H1 (cell line): ENCODE measurements around the gene ALPG. TPM values are rescaled to one million over a fixed set of nuclear protein-coding genes. Genes with fewer than 3 reads are reported as not detected.

Experiments used
- CTCF ChIA-PET: fragments of 300-600 bp; sonication (Branson Sonifier 250); formaldehyde crosslinking; loops from one replicate; lab custom pipeline; 2021; ENCODE audit not compliant: partially characterized antibody; lab: Charles Lee
- POLR2A ChIA-PET: fragments of 300-600 bp; sonication (Branson Sonifier 250); formaldehyde crosslinking; loops from one replicate; lab custom pipeline; 2021; ENCODE audit warnings: inconsistent platforms; ENCODE audit not compliant: partially characterized antibody; lab: Charles Lee
- DNase-seq, 2 experiments: peaks; one replicate each; pipeline versions ENCODE4 v3.0.0 to v3.0.0-alpha.2; 2010 to 2022; ENCODE audit warnings: low spot score in 2 of 2, low read depth in 1 of 2, mixed read lengths in 1 of 2
- FAIRE-seq: peaks from 2 replicates; lab custom pipeline; 2011; peaks lifted over from hg19 to GRCh38; lab: Jason Lieb, UNC
- H2AFZ ChIP-seq: 2 replicates; pipeline ENCODE4 v1.8.1; 2012; ENCODE audit warnings: low read length, inconsistent platforms
- H2AK5ac ChIP-seq: 2 replicates; pipeline ENCODE4 v1.6.1; 2013; ENCODE audit warnings: low read depth, low read length
- H2BK120ac ChIP-seq: replicated peaks from 2 replicates; pipeline ENCODE3; 2013; ENCODE audit warnings: low read depth, low read length, inconsistent platforms
- H2BK12ac ChIP-seq: 2 replicates; pipeline ENCODE4 v1.6.1; 2013; ENCODE audit warnings: low read depth, low read length
- H2BK15ac ChIP-seq: 2 replicates; pipeline ENCODE4 v1.6.1; 2013; ENCODE audit warnings: low read length
- H2BK20ac ChIP-seq: 2 replicates; pipeline ENCODE4 v1.6.1; 2013; ENCODE audit warnings: low read length
- H2BK5ac ChIP-seq: 2 replicates; pipeline ENCODE4 v1.6.1; 2013; ENCODE audit warnings: low read depth, low read length
- H3K14ac ChIP-seq: 2 replicates; pipeline ENCODE4 v1.6.1; 2013; ENCODE audit warnings: inconsistent platforms; ENCODE audit not compliant: insufficient read length
- H3K18ac ChIP-seq: 2 replicates; pipeline ENCODE4 v1.6.1; 2013; ENCODE audit warnings: low read length; ENCODE audit errors: extremely low read depth
- H3K23ac ChIP-seq: 2 replicates; pipeline ENCODE4 v1.6.1; 2013; ENCODE audit warnings: inconsistent platforms; ENCODE audit not compliant: insufficient read length
- H3K23me2 ChIP-seq: 2 replicates; pipeline ENCODE4 v1.6.1; 2013; ENCODE audit warnings: low read depth, low read length
- H3K27ac ChIP-seq: 2 replicates; pipeline ENCODE4 v1.6.1; 2011; ENCODE audit warnings: low read depth, low read length, inconsistent platforms
- H3K27me3 ChIP-seq, 4 experiments: replicated peaks in 1 of 4; 1 replicate in 1 of 4; 2 replicates in 3 of 4; pipeline versions ENCODE4 v1.6.1 to v1.8.1; 2011 to 2013; ENCODE audit warnings: low read length in 3 of 4, mild to moderate bottlenecking in 3 of 4, inconsistent platforms in 2 of 4, mixed read lengths in 2 of 4, moderate library complexity in 1 of 4; ENCODE audit not compliant: control insufficient read depth in 3 of 4, insufficient read depth in 3 of 4; ENCODE audit errors: extremely low read depth in 1 of 4
- H3K36me3 ChIP-seq, 4 experiments: 2 replicates each; pipeline versions ENCODE4 v1.6.1 to v1.8.1; 2011 to 2013; ENCODE audit warnings: mild to moderate bottlenecking in 4 of 4, low read length in 3 of 4, moderate library complexity in 2 of 4, control low read depth in 1 of 4, inconsistent platforms in 1 of 4; ENCODE audit not compliant: insufficient read depth in 4 of 4, control insufficient read depth in 2 of 4
- H3K4ac ChIP-seq: replicated peaks from 2 replicates; pipeline ENCODE3; 2013; ENCODE audit warnings: low read length, low read depth, mixed read lengths, inconsistent platforms; ENCODE audit not compliant: insufficient read length
- H3K4me1 ChIP-seq, 4 experiments: replicated peaks in 1 of 4; 1 replicate in 1 of 4; 2 replicates in 3 of 4; pipeline versions ENCODE4 v1.6.1 to v1.8.1; 2011 to 2013; ENCODE audit warnings: low read length in 3 of 4, inconsistent platforms in 2 of 4, mixed read lengths in 1 of 4; ENCODE audit not compliant: insufficient read depth in 4 of 4, control insufficient read depth in 3 of 4
- H3K4me2 ChIP-seq, 2 experiments: 2 replicates each; pipeline versions ENCODE4 v1.6.1 to v1.8.1; 2011 to 2013; ENCODE audit warnings: low read depth in 2 of 2, low read length in 2 of 2, control low read depth in 1 of 2, inconsistent platforms in 1 of 2, mild to moderate bottlenecking in 1 of 2; ENCODE audit not compliant: insufficient read depth in 1 of 2
- H3K4me3 ChIP-seq, 4 experiments: fragments of 200-600, 300-600 bp in 1 of 4; sonication (generic), shearing (Covaris generic), sonication (Bioruptor Twin) in 1 of 4; 2 replicates each; pipeline versions ENCODE4 v1.5.1 to v1.8.1; 2011 to 2016; ENCODE audit warnings: low read length in 4 of 4, low read depth in 3 of 4, control low read depth in 2 of 4, inconsistent platforms in 2 of 4, mild to moderate bottlenecking in 2 of 4, mixed read lengths in 1 of 4, moderate library complexity in 1 of 4; ENCODE audit not compliant: insufficient read depth in 2 of 4; ENCODE audit errors: extremely low read depth in 1 of 4
- H3K56ac ChIP-seq: replicated peaks from 2 replicates; pipeline ENCODE3; 2013; ENCODE audit warnings: low read depth, mild to moderate bottlenecking, mixed read lengths, low read length, inconsistent platforms; ENCODE audit not compliant: insufficient read length
- H3K79me1 ChIP-seq: 2 replicates; pipeline ENCODE4 v1.6.1; 2013; ENCODE audit warnings: low read depth, low read length, control low read depth
- H3K79me2 ChIP-seq, 2 experiments: 2 replicates each; pipeline versions ENCODE4 v1.6.1 to v1.8.1; 2012 to 2013; ENCODE audit warnings: low read length in 2 of 2, mild to moderate bottlenecking in 2 of 2, inconsistent platforms in 1 of 2; ENCODE audit not compliant: insufficient read depth in 2 of 2, control insufficient read depth in 1 of 2
- H3K9ac ChIP-seq, 4 experiments: replicated peaks in 1 of 4; 1 replicate in 1 of 4; 2 replicates in 3 of 4; pipeline versions ENCODE4 v1.6.1 to v1.8.1; 2011 to 2013; ENCODE audit warnings: low read depth in 3 of 4, low read length in 3 of 4, control low read depth in 2 of 4, mild to moderate bottlenecking in 2 of 4, moderate library complexity in 2 of 4, inconsistent platforms in 1 of 4; ENCODE audit errors: extremely low read depth in 1 of 4
- H3K9me3 ChIP-seq, 2 experiments: 2 replicates each; pipeline versions ENCODE4 v1.6.1 to v1.8.1; 2012 to 2013; ENCODE audit warnings: mild to moderate bottlenecking in 2 of 2, moderate library complexity in 2 of 2, control low read depth in 1 of 2, inconsistent platforms in 1 of 2, low read depth in 1 of 2, low read length in 1 of 2, mixed read lengths in 1 of 2; ENCODE audit not compliant: insufficient read depth in 2 of 2
- H4K20me1 ChIP-seq, 2 experiments: replicated peaks in 1 of 2; 2 replicates each; pipeline versions ENCODE3 to v1.8.1; 2011 to 2013; ENCODE audit warnings: inconsistent platforms in 2 of 2, low read length in 2 of 2, mild to moderate bottlenecking in 1 of 2; ENCODE audit not compliant: insufficient read depth in 2 of 2, control insufficient read depth in 1 of 2
- H4K5ac ChIP-seq: 2 replicates; pipeline ENCODE4 v1.6.1; 2013; ENCODE audit warnings: low read length, low read depth, mixed read lengths, inconsistent platforms; ENCODE audit not compliant: insufficient read length
- H4K8ac ChIP-seq: 2 replicates; pipeline ENCODE4 v1.8.0; 2013; ENCODE audit warnings: mild to moderate bottlenecking, moderate library complexity, low read length, inconsistent platforms; ENCODE audit not compliant: insufficient read depth; ENCODE audit errors: extremely low read depth
- H4K91ac ChIP-seq: replicated peaks from 2 replicates; pipeline ENCODE3; 2013; ENCODE audit warnings: low read length, mixed read lengths, inconsistent platforms; ENCODE audit not compliant: insufficient read length
- POU5F1 ChIP-seq: IDR thresholded peaks from 2 replicates; pipeline ENCODE4 v1.6.1; 2011; ENCODE audit warnings: low read depth, mild to moderate bottlenecking, low read length, moderate library complexity
- TEAD4 ChIP-seq: IDR thresholded peaks from 2 replicates; pipeline ENCODE4 v1.6.1; 2012; ENCODE audit warnings: low read depth, low read length, inconsistent platforms, mixed read lengths
- WGBS, 2 experiments: shearing (Covaris generic) in 1 of 2; methylation state at CpG; one replicate each; pipeline versions ENCODE4 v1.1.6 to v1.1.7; 2013 to 2015; ENCODE audit warnings: low lambda C conversion rate in 2 of 2, mixed read lengths in 2 of 2, inconsistent platforms in 1 of 2, low coverage in 1 of 2, missing lambda C conversion rate in 1 of 2; ENCODE audit not compliant: insufficient replicate concordance in 2 of 2, insufficient coverage in 1 of 2, insufficient read length in 1 of 2; ENCODE audit errors: extremely low coverage in 1 of 2, missing lambda C conversion rate in 1 of 2; 5-methylcytosine and 5-hydroxymethylcytosine counted together
- polyA plus RNA-seq, 7 experiments: library from polyadenylated mRNA; depleted of rRNA in 3 of 7; stranded (reverse) in 5 of 7; unstranded in 2 of 7; fragments of >200 nt in 5 of 7; fragments of 200-250 nt in 2 of 7; gene quantifications; 1 replicate in 5 of 7; 2 replicates in 1 of 7; 4 replicates in 1 of 7; pipeline versions ENCODE4 v1.2.1 to v1.2.3, GENCODE V29; 2011 to 2013; ENCODE audit warnings: missing spikeins in 2 of 7, mixed read lengths in 2 of 7
- total RNA-seq: library from RNA; stranded (reverse); fragmentation: NEBNext Ultra II Directional; extraction: Animal tissue kit (Norgen Biotek cat#: 25700); gene quantifications from 2 replicates; pipeline ENCODE4 v1.2.1, GENCODE V29; 2021

Gene ALPG
- total and polyA plus RNA-seq, 2 of the 8 experiments (the other 6 are each of a cell fraction or from before 2014, with no cell fraction given): 0.56 to 2.1 TPM

GRCh38 chr2:232375164-232375563 lies 31.5 kb upstream of the ALPG start:
- Histone ChIP-seq H3K9me3 (no peaks in the 10 kb centered on the region), H3K23me2 (no peaks in the 10 kb centered on the region), H2BK5ac (no peak overlapping the region), H4K91ac (no peak overlapping the region), H3K4me2 (peak overlapping the region in 1 of 2 experiments; percentile 22; a peak in 1 of 4 replicates), H3K4me3 (no peak overlapping the region), H3K56ac (no peak overlapping the region), H2BK15ac (no peak overlapping the region), H2BK120ac (no peak overlapping the region), H3K18ac (no peak overlapping the region), H2BK12ac (no peak overlapping the region; the same call in 1 of the 2 replicates), H2AK5ac (no peak overlapping the region), H3K27me3 (no peaks in the 10 kb centered on the region; a peak in 1 of 7 replicates), H3K79me2 (no peaks in the 10 kb centered on the region)
- FAIRE-seq: peak; percentile 13
- TF ChIP-seq TEAD4 (no peak), POU5F1 (0 out of 2 replicates have a peak, but pooled peaks have one; percentile 6)
- TF ChIP-seq, all 59 proteins: peak for 1
- no peak overlapping the region for H4K5ac ChIP-seq
- no peak overlapping the region for H3K4ac ChIP-seq
- no peak overlapping the region for H4K8ac ChIP-seq
- H4K20me1 ChIP-seq: no peaks in the 10 kb centered on the region
- H3K79me1 ChIP-seq: no peaks in the 10 kb centered on the region
- POLR2A ChIA-PET: interaction anchor here (1.0 to 1.7 kb wide), 4 partner anchors 10 to 37 kb away, joined by 3 to 7 read pairs (median 4); no protein-coding TSS in a partner anchor
- H3K9ac ChIP-seq: no peak overlapping the region
- H3K4me1 ChIP-seq: peaks cover 0 to 12% (median 4%) of the 10 kb centered on the region in 4 experiments; a peak in 5 of 7 replicates
- no peak overlapping the region for H2AFZ ChIP-seq
- no peak overlapping the region for H3K23ac ChIP-seq
- no peaks in the 10 kb centered on the region for H3K36me3 ChIP-seq
- no peak overlapping the region for H3K27ac ChIP-seq
- WGBS, 2 experiments: 49% methylated on average over 12 of the region's 12 CpGs; no CpG with 5 or more reads in 1 of the 2 experiments
- no peak overlapping the region for H2BK20ac ChIP-seq
- CTCF ChIA-PET: interaction anchor here (0.6 to 8.3 kb wide), 19 partner anchors 9 to 481 kb away, joined by 3 to 88 read pairs (median 4); no protein-coding TSS in a partner anchor
- no peak for DNase-seq
- H3K14ac ChIP-seq: no peak overlapping the region
